Measurements from ENCODE around the gene THOC6. TPM values are rescaled to one million over a fixed set of nuclear protein-coding genes. Genes with fewer than 3 reads are reported as not detected.

The THOC6 gene
- total RNA-seq, 1 donor from 2014 or later, result 40.1 TPM

DNA sequence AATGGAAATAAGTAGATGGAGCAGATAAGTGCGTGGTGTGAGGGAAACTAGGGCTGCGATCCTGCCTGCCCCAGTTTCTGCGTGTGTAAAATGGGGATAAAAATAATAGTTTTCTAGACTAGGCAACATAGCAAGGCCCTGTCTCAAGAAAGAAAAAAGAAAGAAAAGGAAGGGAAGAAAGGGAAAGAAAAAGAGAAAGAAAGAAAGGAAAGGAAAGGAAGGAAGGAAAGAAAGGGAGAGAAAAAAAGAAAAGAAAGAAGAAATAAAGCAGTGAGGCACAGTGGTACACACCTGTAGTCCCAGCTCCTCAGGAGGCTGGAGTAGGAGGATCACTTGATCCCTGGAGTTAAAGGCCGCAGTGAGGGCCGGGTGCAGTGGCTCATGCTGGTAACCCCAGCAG, 41.4 kb upstream of the THOC6 start:
- TF ChIP-seq, protein P1, sequence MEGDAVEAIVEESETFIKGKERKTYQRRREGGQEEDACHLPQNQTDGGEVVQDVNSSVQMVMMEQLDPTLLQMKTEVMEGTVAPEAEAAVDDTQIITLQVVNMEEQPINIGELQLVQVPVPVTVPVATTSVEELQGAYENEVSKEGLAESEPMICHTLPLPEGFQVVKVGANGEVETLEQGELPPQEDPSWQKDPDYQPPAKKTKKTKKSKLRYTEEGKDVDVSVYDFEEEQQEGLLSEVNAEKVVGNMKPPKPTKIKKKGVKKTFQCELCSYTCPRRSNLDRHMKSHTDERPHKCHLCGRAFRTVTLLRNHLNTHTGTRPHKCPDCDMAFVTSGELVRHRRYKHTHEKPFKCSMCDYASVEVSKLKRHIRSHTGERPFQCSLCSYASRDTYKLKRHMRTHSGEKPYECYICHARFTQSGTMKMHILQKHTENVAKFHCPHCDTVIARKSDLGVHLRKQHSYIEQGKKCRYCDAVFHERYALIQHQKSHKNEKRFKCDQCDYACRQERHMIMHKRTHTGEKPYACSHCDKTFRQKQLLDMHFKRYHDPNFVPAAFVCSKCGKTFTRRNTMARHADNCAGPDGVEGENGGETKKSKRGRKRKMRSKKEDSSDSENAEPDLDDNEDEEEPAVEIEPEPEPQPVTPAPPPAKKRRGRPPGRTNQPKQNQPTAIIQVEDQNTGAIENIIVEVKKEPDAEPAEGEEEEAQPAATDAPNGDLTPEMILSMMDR (conservative IDR thresholded peaks at IDR 0.05), result no peak
- no peaks in the 10 kb centered on the region for H3K27me3 Mint-ChIP-seq
- H3K4me1 Mint-ChIP-seq (ENCODE audit: unreplicated experiment), result peaks cover 12% of the 10 kb centered on the region
- no peak overlapping the region for H3K27ac Mint-ChIP-seq
- peak overlapping the region; percentile 80 for H3K4me3 Mint-ChIP-seq
- no peak for DNase-seq (ENCODE audit: extremely low spot score, unreplicated experiment)
- H3K36me3 Mint-ChIP-seq, result no peaks in the 10 kb centered on the region
- H3K9me3 Mint-ChIP-seq, result no peaks in the 10 kb centered on the region

DNA sequence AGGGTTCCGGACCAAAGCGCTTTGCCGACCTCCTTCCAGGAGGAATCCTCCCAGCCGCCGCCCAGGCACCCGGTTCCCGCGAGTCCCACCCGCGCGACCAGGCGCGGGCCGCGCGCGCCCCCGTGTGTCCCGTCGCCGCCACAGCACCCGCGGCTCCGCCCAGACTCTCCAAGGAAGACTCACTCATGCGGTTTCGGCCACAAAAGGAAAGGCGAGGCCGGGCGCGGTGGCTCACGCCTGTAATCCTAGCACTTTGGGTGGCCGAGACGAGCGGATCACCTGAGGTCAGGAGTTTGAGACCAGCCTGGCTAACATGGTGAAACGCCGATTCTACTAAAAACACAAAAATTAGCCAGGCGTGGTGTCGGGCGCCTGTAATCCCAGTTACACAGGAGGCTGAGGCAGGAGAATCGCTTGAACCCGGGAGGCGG, 40.1 kb upstream of the THOC6 start:
- Mint-ChIP-seq H3K36me3 (no peaks in the 10 kb centered on the region), H3K27ac (peak overlapping the region; percentile 83), H3K27me3 (no peaks in the 10 kb centered on the region), H3K4me1 (ENCODE audit: unreplicated experiment) (peaks cover 12% of the 10 kb centered on the region), H3K4me3 (peak overlapping the region; percentile 58), H3K9me3 (no peaks in the 10 kb centered on the region)
- TF ChIP-seq, protein P1 (conservative IDR thresholded peaks at IDR 0.05), result peak; percentile 95
- peak; percentile 91 for DNase-seq (ENCODE audit: extremely low spot score, unreplicated experiment)

DNA sequence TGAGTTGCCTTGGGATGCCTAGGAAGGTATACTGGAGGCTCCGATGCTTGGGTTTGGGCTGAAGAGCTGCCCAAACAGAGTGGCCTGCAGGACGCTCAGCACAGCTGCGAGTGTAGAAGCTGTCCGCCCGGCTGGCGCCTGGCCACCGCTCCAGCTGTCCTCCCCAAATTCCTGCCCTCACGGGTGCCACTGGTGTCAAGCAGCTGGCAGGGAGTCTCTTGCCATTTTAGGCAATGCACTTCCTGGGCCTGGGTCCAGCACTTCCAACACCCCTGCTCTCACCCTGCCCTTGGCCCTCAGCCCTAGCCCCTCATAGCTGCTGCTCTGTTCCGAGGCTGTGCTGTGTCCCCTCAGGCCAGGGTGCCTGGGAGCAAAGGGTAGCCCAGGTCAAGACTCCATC, 38.4 kb upstream of the THOC6 start:
- Mint-ChIP-seq H3K36me3 (no peaks in the 10 kb centered on the region), H3K4me3 (no peak overlapping the region), H3K27ac (no peak overlapping the region), H3K9me3 (no peaks in the 10 kb centered on the region), H3K27me3 (no peaks in the 10 kb centered on the region), H3K4me1 (ENCODE audit: unreplicated experiment) (peaks cover 12% of the 10 kb centered on the region)
- TF ChIP-seq, protein P1 (conservative IDR thresholded peaks at IDR 0.05), result no peak
- no peak for DNase-seq (ENCODE audit: extremely low spot score, unreplicated experiment)

DNA sequence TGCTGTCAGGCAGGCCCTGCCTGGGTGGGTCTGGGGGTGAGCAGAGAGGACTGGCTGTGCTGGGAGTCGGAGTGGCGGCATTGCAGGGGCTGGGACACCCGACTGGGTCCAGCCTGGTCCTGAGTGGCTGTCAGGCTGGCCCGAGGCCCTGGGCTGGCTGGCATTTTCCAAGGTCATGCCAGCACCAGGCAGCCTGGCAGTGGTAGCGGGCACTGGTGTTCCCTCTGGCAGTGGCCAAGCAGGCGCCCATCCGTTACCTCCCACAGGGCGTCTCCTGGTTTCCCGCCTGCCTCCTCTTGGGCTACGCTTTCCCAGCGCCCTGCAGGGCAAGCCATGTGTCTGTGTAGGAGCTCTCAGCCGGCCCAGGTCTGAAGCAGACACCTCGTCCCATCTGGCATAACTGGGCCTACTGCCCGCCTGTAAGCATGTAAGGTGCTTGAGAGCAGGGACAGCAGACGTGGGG, 37.9 kb upstream of the THOC6 start:
- TF ChIP-seq, protein P1 (conservative IDR thresholded peaks at IDR 0.05), result no peak
- no peak for DNase-seq (ENCODE audit: extremely low spot score, unreplicated experiment)
- Mint-ChIP-seq H3K36me3 (no peaks in the 10 kb centered on the region), H3K27me3 (no peaks in the 10 kb centered on the region), H3K4me3 (no peak overlapping the region), H3K27ac (no peak overlapping the region), H3K4me1 (ENCODE audit: unreplicated experiment) (peaks cover 12% of the 10 kb centered on the region), H3K9me3 (no peaks in the 10 kb centered on the region)

DNA sequence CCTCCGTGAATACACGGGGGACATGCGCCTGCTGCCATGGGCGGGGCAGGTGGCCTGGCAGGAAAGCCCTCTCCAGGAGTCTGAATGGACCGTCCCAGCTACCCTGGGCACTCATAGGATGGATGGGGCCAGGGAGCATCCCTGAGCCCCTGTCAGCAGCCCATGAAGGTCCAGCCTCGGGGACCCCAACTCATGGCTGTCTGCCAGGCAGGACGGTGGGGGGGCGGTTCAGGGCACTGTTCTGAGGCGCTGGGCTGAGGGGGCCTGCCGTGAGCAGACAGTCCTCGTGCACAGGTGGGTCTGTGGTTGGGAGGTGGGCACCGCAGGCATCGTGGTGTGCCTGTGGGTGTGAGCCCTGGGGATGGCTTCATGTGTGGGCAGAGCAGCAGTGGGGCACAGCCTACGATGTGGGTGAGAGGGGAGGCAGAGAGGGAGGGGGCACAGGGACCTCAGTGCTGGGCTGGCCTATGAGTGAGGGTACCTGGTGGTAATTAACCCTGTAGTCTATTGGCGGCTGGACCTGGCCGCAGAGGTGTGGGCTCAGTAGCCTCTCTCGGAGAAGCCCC, 37.1 kb upstream of the THOC6 start:
- Mint-ChIP-seq H3K9me3 (no peaks in the 10 kb centered on the region), H3K36me3 (no peaks in the 10 kb centered on the region), H3K4me3 (no peak overlapping the region), H3K27ac (no peak overlapping the region), H3K4me1 (ENCODE audit: unreplicated experiment) (peaks cover 6% of the 10 kb centered on the region), H3K27me3 (no peaks in the 10 kb centered on the region)
- DNase-seq (ENCODE audit: extremely low spot score, unreplicated experiment), result no peak
- TF ChIP-seq, protein P1 (conservative IDR thresholded peaks at IDR 0.05), result no peak

Data from type B pancreatic cell (in vitro differentiated cells).